ENCODE results near the gene FKBP2. TPM values are rescaled to one million over a fixed set of nuclear protein-coding genes. Genes with fewer than 3 reads are reported as not detected.

FKBP2 gene
- total and polyA plus RNA-seq, 7 donors: 49.2 to 213 (median 70.5) TPM

DNA sequence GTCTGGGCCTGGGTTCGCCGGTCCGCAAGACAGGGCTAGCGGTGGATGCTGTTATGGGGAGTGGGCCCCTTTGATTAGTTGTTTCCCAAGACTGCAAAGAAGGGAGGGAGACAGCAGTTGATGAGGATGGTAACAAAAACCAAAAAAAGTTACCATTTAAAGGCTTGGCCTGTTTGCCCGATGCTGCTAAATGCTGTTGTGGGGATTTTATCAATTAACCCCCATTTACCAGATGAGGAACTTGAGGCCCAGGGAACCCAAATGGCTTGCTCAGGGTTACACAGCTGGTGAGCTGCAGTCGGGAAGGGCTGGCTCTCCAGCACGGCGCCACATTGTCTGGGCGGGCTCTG is 18.3 kb upstream of the FKBP2 start:
- intact Hi-C loops (cut with DNase I): no loop called here
- H3K27me3 ChIP-seq: no peaks in the 10 kb centered on the region
- H3K4me1 ChIP-seq: peaks cover 0 to 26% (median 23%) of the 10 kb centered on the region in 4 donors
- no peak overlapping the region for H3K27ac ChIP-seq
- no peaks in the 10 kb centered on the region for H3K9me3 ChIP-seq
- no peak overlapping the region for H3K4me3 ChIP-seq
- no peak for DNase-seq
- H3K36me3 ChIP-seq: peaks cover 0 to 21% (median 0%) of the 10 kb centered on the region in 4 donors
- WGBS, 2 donors: 82 to 88% methylated on average over 9 of the region's 9 CpGs
- TF ChIP-seq CTCF (IDR thresholded peaks at IDR 0.05) (no peak), EP300 (IDR thresholded peaks at IDR 0.05) (no peak), POLR2AphosphoS5 (IDR thresholded peaks at IDR 0.05) (no peak), POLR2A (IDR thresholded peaks at IDR 0.05) (no peak)

DNA sequence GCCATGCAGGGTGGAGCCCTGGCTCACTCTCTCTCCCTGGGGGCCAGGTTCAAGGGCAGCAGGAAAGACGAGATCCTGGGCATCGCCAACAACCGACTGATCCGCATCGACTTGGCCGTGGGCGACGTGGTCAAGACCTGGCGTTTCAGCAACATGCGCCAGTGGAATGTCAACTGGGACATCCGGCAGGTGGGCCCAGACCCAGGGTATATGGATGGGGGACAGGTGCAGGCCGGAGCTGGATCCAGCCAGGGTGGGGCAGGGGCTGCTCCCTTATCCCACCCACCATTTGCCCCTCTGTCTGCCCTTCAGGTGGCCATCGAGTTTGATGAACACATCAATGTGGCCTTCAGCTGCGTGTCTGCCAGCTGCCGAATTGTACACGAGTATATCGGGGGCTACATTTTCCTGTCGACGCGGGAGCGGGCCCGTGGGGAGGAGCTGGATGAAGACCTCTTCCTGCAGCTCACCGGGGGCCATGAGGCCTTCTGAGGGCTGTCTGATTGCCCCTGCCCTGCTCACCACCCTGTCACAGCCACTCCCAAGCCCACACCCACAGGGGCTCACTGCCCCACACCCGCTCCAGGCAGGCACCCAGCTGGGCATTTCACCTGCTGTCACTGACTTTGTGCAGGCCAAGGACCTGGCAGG is 17.8 kb upstream of the FKBP2 start:
- H3K27me3 ChIP-seq: no peaks in the 10 kb centered on the region
- H3K9me3 ChIP-seq: no peaks in the 10 kb centered on the region
- DNase-seq: peak; percentile 63
- H3K4me3 ChIP-seq: no peak overlapping the region
- intact Hi-C loops (cut with DNase I): no loop called here
- H3K27ac ChIP-seq: no peak overlapping the region
- peaks cover 0 to 21% (median 0%) of the 10 kb centered on the region in 4 donors for H3K36me3 ChIP-seq
- H3K4me1 ChIP-seq: peaks cover 0 to 31% (median 26%) of the 10 kb centered on the region in 4 donors
- WGBS, 2 donors: 77 to 87% methylated on average over 24 of the region's 24 CpGs
- no peak for TF ChIP-seq CTCF (IDR thresholded peaks at IDR 0.05)
- no peak for TF ChIP-seq POLR2A (IDR thresholded peaks at IDR 0.05)
- TF ChIP-seq EP300 (IDR thresholded peaks at IDR 0.05): no peak
- no peak for TF ChIP-seq POLR2AphosphoS5 (IDR thresholded peaks at IDR 0.05)

GRCh38 chr11:64224151-64224890 is 16.6 kb upstream of the FKBP2 start:
- Histone ChIP-seq H3K27me3 (no peaks in the 10 kb centered on the region), H3K9me3 (no peaks in the 10 kb centered on the region), H3K4me3 (no peak overlapping the region), H3K4me1 (peaks cover 0 to 43% (median 30%) of the 10 kb centered on the region in 4 donors), H3K27ac (no peak overlapping the region), H3K36me3 (peaks cover 0 to 21% (median 0%) of the 10 kb centered on the region in 4 donors)
- WGBS, 2 donors: 90 to 93% methylated on average over 17 of the region's 17 CpGs
- intact Hi-C loops (cut with DNase I): no loop called here
- TF ChIP-seq EP300 (IDR thresholded peaks at IDR 0.05) (no peak), POLR2A (IDR thresholded peaks at IDR 0.05) (no peak), POLR2AphosphoS5 (IDR thresholded peaks at IDR 0.05) (no peak), CTCF (IDR thresholded peaks at IDR 0.05) (no peak)
- DNase-seq: peak; percentile 68

GRCh38 chr11:64224891-64225607 is 15.8 kb upstream of the FKBP2 start:
- peak overlapping the region; percentile 89 to 94 (median 92) for H3K27ac ChIP-seq
- peak overlapping the region; percentile 71 to 89 (median 80) for H3K4me3 ChIP-seq
- 59 to 65% methylated on average over 22 of the region's 22 CpGs for WGBS, 2 donors
- H3K36me3 ChIP-seq: peaks cover 0 to 21% (median 0%) of the 10 kb centered on the region in 4 donors
- H3K4me1 ChIP-seq: peaks cover 0 to 50% (median 36%) of the 10 kb centered on the region in 4 donors
- intact Hi-C loops (cut with DNase I): loop anchor here (5.0 kb wide), 1 partner anchor 38 kb away; the partner anchor contains the start of gene STIP1
- H3K9me3 ChIP-seq: no peaks in the 10 kb centered on the region
- DNase-seq: peak; percentile 70
- no peaks in the 10 kb centered on the region for H3K27me3 ChIP-seq
- no peak for TF ChIP-seq POLR2A (IDR thresholded peaks at IDR 0.05)
- no peak for TF ChIP-seq EP300 (IDR thresholded peaks at IDR 0.05)
- TF ChIP-seq CTCF (IDR thresholded peaks at IDR 0.05): no peak
- TF ChIP-seq POLR2AphosphoS5 (IDR thresholded peaks at IDR 0.05): no peak

Measured in sigmoid colon (tissue), 7 donors.